ENCODE measurements around the gene MAP7.

The MAP7 gene

GRCh38 chr6:136566007-136566487, 15.8 kb upstream of the MAP7 start:
- H3K27ac ChIP-seq, result no peak overlapping the region
- no peak for TF ChIP-seq CTCF (conservative IDR thresholded peaks at IDR 0.05; ENCODE audit: low read depth)
- no peak for DNase-seq (ENCODE audit: low spot score)
- ChIA-PET POLR2A (ENCODE audit: low non-redundant PET) (no interaction called here), CTCF (interaction anchor here (0.7 to 1.0 kb wide), 2 partner anchors 15 to 309 kb away, joined by 4 read pairs; no protein-coding TSS in a partner anchor)

GRCh38 chr6:136564180-136564579, 14.0 kb upstream of the MAP7 start:
- TF ChIP-seq CTCF (conservative IDR thresholded peaks at IDR 0.05; ENCODE audit: low read depth), result no peak
- CTCF ChIA-PET, result interaction anchor here (0.6 kb wide), 1 partner anchor 15 kb away, joined by 3 read pairs; no protein-coding TSS in a partner anchor
- POLR2A ChIA-PET (ENCODE audit: low non-redundant PET), result no interaction called here
- no peak for DNase-seq (ENCODE audit: low spot score)
- H3K27ac ChIP-seq, result no peak overlapping the region

- no peak for DNase-seq (ENCODE audit: low spot score)
- no peak overlapping the region for H3K27ac ChIP-seq
- TF ChIP-seq CTCF (conservative IDR thresholded peaks at IDR 0.05; ENCODE audit: low read depth), result no peak
- ChIA-PET CTCF (interaction anchor here (0.6 kb wide), 1 partner anchor 16 kb away, joined by 3 read pairs; no protein-coding TSS in a partner anchor), POLR2A (ENCODE audit: low non-redundant PET) (no interaction called here)
Measured at GRCh38 chr6:136563386-136564152, 13.3 kb upstream of the MAP7 start.

- CTCF ChIA-PET, result interaction anchor here (0.7 to 1.1 kb wide), 3 partner anchors 12 to 228 kb away, joined by 3 to 5 read pairs (median 4); partner anchors contain the start of gene MAP7
- no peak overlapping the region for H3K27ac ChIP-seq
- DNase-seq (ENCODE audit: low spot score), result no peak
- POLR2A ChIA-PET (ENCODE audit: low non-redundant PET), result no interaction called here
- no peak for TF ChIP-seq CTCF (conservative IDR thresholded peaks at IDR 0.05; ENCODE audit: low read depth)
Measured at GRCh38 chr6:136562211-136562610, 12.0 kb upstream of the MAP7 start.

GRCh38 chr6:136553166-136553787, 3.1 kb upstream of the MAP7 start:
- H3K27ac ChIP-seq, result no peak overlapping the region
- TF ChIP-seq CTCF (conservative IDR thresholded peaks at IDR 0.05; ENCODE audit: low read depth), result no peak
- DNase-seq (ENCODE audit: low spot score), result no peak
- POLR2A ChIA-PET (ENCODE audit: low non-redundant PET), result no interaction called here
- CTCF ChIA-PET, result no interaction called here

- no peak for TF ChIP-seq CTCF (conservative IDR thresholded peaks at IDR 0.05; ENCODE audit: low read depth)
- DNase-seq (ENCODE audit: low spot score), result no peak
- no peak overlapping the region for H3K27ac ChIP-seq
- ChIA-PET CTCF (interaction anchor here (1.3 kb wide), 1 partner anchor 16 kb away, joined by 3 read pairs; no protein-coding TSS in a partner anchor), POLR2A (ENCODE audit: low non-redundant PET) (no interaction called here)
Measured at GRCh38 chr6:136552054-136552453, 1.8 kb upstream of the MAP7 start.

Measured in RWPE1 (cell line).